ENCODE measurements around the gene NUP93. TPM values are rescaled to one million over a fixed set of nuclear protein-coding genes. Genes with fewer than 3 reads are reported as not detected.
"Not testable (repeated sequence)": the region's sequence is repeated elsewhere in the genome, so short reads cannot be mapped to it uniquely, and the experiment has no call there.

NUP93 gene
- total RNA-seq, 2 experiments from 2014 or later = 126 to 129 TPM

- Mint-ChIP-seq H3K27me3 (no peaks in the 10 kb centered on the region), H3K9me3 (ENCODE audit: low read depth) (no peaks in the 10 kb centered on the region), H3K36me3 (peaks cover 21% of the 10 kb centered on the region), H3K4me3 (no peak overlapping the region), H3K27ac (no peak overlapping the region), H3K4me1 (peaks cover 19% of the 10 kb centered on the region)
- ATAC-seq = no peak
- no peak for DNase-seq
- CTCF ChIA-PET = interaction anchor here (1.1 kb wide), 1 partner anchor 14 kb away, joined by 3 read pairs; no protein-coding TSS in a partner anchor
Observed at GRCh38 chr16:56738221-56738620, 8.3 kb downstream of the NUP93 start.

GRCh38 chr16:56739378-56739777 is 9.4 kb downstream of the NUP93 start:
- H3K27me3 Mint-ChIP-seq; DNase-seq; H3K27ac Mint-ChIP-seq; H3K9me3 Mint-ChIP-seq (ENCODE audit: low read depth); CTCF ChIA-PET; H3K4me3 Mint-ChIP-seq; ATAC-seq: not testable (repeated sequence)
- peaks cover 21% of the 10 kb centered on the region for H3K36me3 Mint-ChIP-seq
- H3K4me1 Mint-ChIP-seq = peaks cover 19% of the 10 kb centered on the region

GRCh38 chr16:56741399-56741798 is 11.5 kb downstream of the NUP93 start:
- Mint-ChIP-seq H3K4me3 (no peak overlapping the region), H3K27me3 (no peaks in the 10 kb centered on the region), H3K36me3 (peaks cover 20% of the 10 kb centered on the region), H3K4me1 (peaks cover 16% of the 10 kb centered on the region), H3K27ac (no peak overlapping the region), H3K9me3 (ENCODE audit: low read depth) (no peaks in the 10 kb centered on the region)
- no peak for DNase-seq
- CTCF ChIA-PET = no interaction called here
- ATAC-seq = no peak

GRCh38 chr16:56742030-56742984 is 12.4 kb downstream of the NUP93 start:
- Mint-ChIP-seq H3K4me1 (peaks cover 12% of the 10 kb centered on the region), H3K27me3 (no peaks in the 10 kb centered on the region), H3K4me3 (no peak overlapping the region), H3K27ac (no peak overlapping the region), H3K36me3 (peaks cover 15% of the 10 kb centered on the region), H3K9me3 (ENCODE audit: low read depth) (no peaks in the 10 kb centered on the region)
- ATAC-seq (no peak), DNase-seq (no peak)
- CTCF ChIA-PET = no interaction called here

- peaks cover 7% of the 10 kb centered on the region for H3K36me3 Mint-ChIP-seq
- H3K27ac Mint-ChIP-seq = no peak overlapping the region
- no peaks in the 10 kb centered on the region for H3K9me3 Mint-ChIP-seq (ENCODE audit: low read depth)
- CTCF ChIA-PET = no interaction called here
- H3K4me1 Mint-ChIP-seq = peaks cover 14% of the 10 kb centered on the region
- no peak overlapping the region for H3K4me3 Mint-ChIP-seq
- DNase-seq (no peak), ATAC-seq (no peak)
- H3K27me3 Mint-ChIP-seq = no peaks in the 10 kb centered on the region
Observed at GRCh38 chr16:56743840-56744239, 13.9 kb downstream of the NUP93 start.

- no peak for ATAC-seq
- H3K27me3 Mint-ChIP-seq = no peaks in the 10 kb centered on the region
- CTCF ChIA-PET = no interaction called here
Observed at GRCh38 chr16:56744996-56745640, 15.2 kb downstream of the NUP93 start.

GRCh38 chr16:56747486-56748045 is 17.6 kb downstream of the NUP93 start:
- H3K4me1 Mint-ChIP-seq = peaks cover 10% of the 10 kb centered on the region
- H3K4me3 Mint-ChIP-seq = no peak overlapping the region
- H3K36me3 Mint-ChIP-seq = peaks cover 28% of the 10 kb centered on the region
- H3K27ac Mint-ChIP-seq = no peak overlapping the region
- ATAC-seq (no peak), DNase-seq (no peak)
- H3K27me3 Mint-ChIP-seq = no peaks in the 10 kb centered on the region
- CTCF ChIA-PET = interaction anchor here (0.8 kb wide), 2 partner anchors 42 to 46 kb away, joined by 3 to 4 read pairs; no protein-coding TSS in a partner anchor
- H3K9me3 Mint-ChIP-seq (ENCODE audit: low read depth) = no peaks in the 10 kb centered on the region

More at GRCh38 chr16:56744996-56745640, 15.2 kb downstream of the NUP93 start:
- Mint-ChIP-seq H3K4me1 (peaks cover 18% of the 10 kb centered on the region), H3K9me3 (ENCODE audit: low read depth) (no peaks in the 10 kb centered on the region), H3K36me3 (peaks cover 15% of the 10 kb centered on the region), H3K4me3 (no peak overlapping the region), H3K27ac (no peak overlapping the region)
- no peak for DNase-seq

- Mint-ChIP-seq H3K27me3 (no peaks in the 10 kb centered on the region), H3K27ac (no peak overlapping the region), H3K36me3 (peaks cover 33% of the 10 kb centered on the region), H3K9me3 (ENCODE audit: low read depth) (no peaks in the 10 kb centered on the region), H3K4me3 (no peak overlapping the region), H3K4me1 (peaks cover 9% of the 10 kb centered on the region)
- DNase-seq = no peak
- CTCF ChIA-PET = interaction anchor here (0.8 to 0.9 kb wide), 2 partner anchors 13 to 46 kb away, joined by 3 read pairs; no protein-coding TSS in a partner anchor
- ATAC-seq = no peak
Observed at GRCh38 chr16:56748191-56748590, 18.3 kb downstream of the NUP93 start.

- CTCF ChIA-PET = interaction anchor here (0.9 kb wide), 1 partner anchor 13 kb away, joined by 3 read pairs; no protein-coding TSS in a partner anchor
- H3K4me1 Mint-ChIP-seq = peaks cover 9% of the 10 kb centered on the region
- H3K4me3 Mint-ChIP-seq = no peak overlapping the region
- H3K9me3 Mint-ChIP-seq (ENCODE audit: low read depth) = no peaks in the 10 kb centered on the region
- H3K27me3 Mint-ChIP-seq = no peaks in the 10 kb centered on the region
- H3K36me3 Mint-ChIP-seq = peaks cover 40% of the 10 kb centered on the region
- DNase-seq (no peak), ATAC-seq (no peak)
- no peak overlapping the region for H3K27ac Mint-ChIP-seq
Observed at GRCh38 chr16:56748826-56749225, 18.9 kb downstream of the NUP93 start.

- Mint-ChIP-seq H3K4me1 (peaks cover 9% of the 10 kb centered on the region), H3K27me3 (no peaks in the 10 kb centered on the region), H3K36me3 (peaks cover 49% of the 10 kb centered on the region), H3K27ac (no peak overlapping the region), H3K9me3 (ENCODE audit: low read depth) (no peaks in the 10 kb centered on the region), H3K4me3 (no peak overlapping the region)
- ATAC-seq (no peak), DNase-seq (no peak)
- CTCF ChIA-PET = no interaction called here
Observed at GRCh38 chr16:56749672-56750491, 20.0 kb downstream of the NUP93 start.

GRCh38 chr16:56753410-56753809 is 23.5 kb downstream of the NUP93 start:
- no peaks in the 10 kb centered on the region for H3K27me3 Mint-ChIP-seq
- peaks cover 64% of the 10 kb centered on the region for H3K36me3 Mint-ChIP-seq
- no peak for ATAC-seq
- no peaks in the 10 kb centered on the region for H3K9me3 Mint-ChIP-seq (ENCODE audit: low read depth)
- H3K4me3 Mint-ChIP-seq = no peak overlapping the region
- CTCF ChIA-PET = no interaction called here
- peaks cover 19% of the 10 kb centered on the region for H3K4me1 Mint-ChIP-seq
- H3K27ac Mint-ChIP-seq = no peak overlapping the region
- no peak for DNase-seq

- CTCF ChIA-PET = no interaction called here
- peaks cover 67% of the 10 kb centered on the region for H3K36me3 Mint-ChIP-seq
- H3K4me3 Mint-ChIP-seq = no peak overlapping the region
- no peak overlapping the region for H3K27ac Mint-ChIP-seq
- DNase-seq = no peak
- H3K9me3 Mint-ChIP-seq (ENCODE audit: low read depth) = no peaks in the 10 kb centered on the region
- no peak for ATAC-seq
- no peaks in the 10 kb centered on the region for H3K27me3 Mint-ChIP-seq
- H3K4me1 Mint-ChIP-seq = peaks cover 17% of the 10 kb centered on the region
Observed at GRCh38 chr16:56755038-56755437, 25.1 kb downstream of the NUP93 start.

GRCh38 chr16:56758432-56758831 is 28.5 kb downstream of the NUP93 start:
- Mint-ChIP-seq H3K4me3 (no peak overlapping the region), H3K36me3 (peaks cover 66% of the 10 kb centered on the region), H3K4me1 (peaks cover 20% of the 10 kb centered on the region), H3K27me3 (no peaks in the 10 kb centered on the region), H3K27ac (no peak overlapping the region), H3K9me3 (ENCODE audit: low read depth) (no peaks in the 10 kb centered on the region)
- ATAC-seq (no peak), DNase-seq (no peak)
- CTCF ChIA-PET = no interaction called here
